Stimulated activated CD4-positive, alpha-beta T cell treated with anti-CD3 and anti-CD28 coated beads, Interleukin-2, amount 100 ng/mL, for 48 hours (primary cell): ENCODE data around the gene ARHGAP19.

Source experiments
- DNase-seq, 2 donors: peaks; one replicate each; pipeline ENCODE4 v3.0.0-alpha.2; 2020

Gene ARHGAP19, protein sequence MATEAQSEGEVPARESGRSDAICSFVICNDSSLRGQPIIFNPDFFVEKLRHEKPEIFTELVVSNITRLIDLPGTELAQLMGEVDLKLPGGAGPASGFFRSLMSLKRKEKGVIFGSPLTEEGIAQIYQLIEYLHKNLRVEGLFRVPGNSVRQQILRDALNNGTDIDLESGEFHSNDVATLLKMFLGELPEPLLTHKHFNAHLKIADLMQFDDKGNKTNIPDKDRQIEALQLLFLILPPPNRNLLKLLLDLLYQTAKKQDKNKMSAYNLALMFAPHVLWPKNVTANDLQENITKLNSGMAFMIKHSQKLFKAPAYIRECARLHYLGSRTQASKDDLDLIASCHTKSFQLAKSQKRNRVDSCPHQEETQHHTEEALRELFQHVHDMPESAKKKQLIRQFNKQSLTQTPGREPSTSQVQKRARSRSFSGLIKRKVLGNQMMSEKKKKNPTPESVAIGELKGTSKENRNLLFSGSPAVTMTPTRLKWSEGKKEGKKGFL

DNA sequence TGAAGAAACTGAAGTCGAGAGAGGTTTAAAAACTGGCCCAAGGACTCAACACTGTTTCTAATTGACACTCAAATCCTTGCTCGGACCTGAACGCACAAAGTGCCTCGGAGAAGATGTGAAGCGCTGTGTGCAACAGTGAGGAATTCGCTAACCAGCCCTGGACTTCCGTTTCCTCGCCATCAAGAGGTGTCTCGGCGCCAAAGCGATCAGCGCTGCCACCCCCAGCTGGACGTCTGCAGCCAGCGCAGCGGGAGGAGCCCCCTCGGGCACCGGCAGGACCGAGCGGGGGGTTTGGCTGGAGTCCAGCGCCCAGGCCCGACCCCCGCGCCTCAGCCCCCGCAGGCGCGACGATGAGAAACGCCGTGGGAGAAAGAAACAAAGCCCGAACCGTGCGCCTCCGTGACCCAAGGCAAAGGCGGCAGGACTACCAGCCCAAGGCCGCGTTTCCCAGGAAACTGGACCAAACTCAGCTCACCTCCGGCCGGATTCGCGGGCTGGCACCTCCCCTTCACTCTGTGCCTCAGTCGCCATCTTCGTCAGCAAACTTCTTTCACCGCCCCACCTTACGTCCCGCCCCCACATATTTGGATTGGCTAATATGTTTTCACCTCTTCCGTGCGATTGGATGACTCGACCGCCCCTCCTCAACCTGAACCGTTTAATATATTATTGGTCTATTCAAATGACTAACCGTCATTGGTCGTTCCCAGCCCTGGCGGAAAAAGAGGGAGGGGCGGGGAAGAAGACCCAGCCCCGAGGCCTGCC lies at the start of gene ARHGAP19:
ARHGAP19 (minus strand) TSS at position 541 of the 765 bp plus-strand sequence; CDS start at position 531, 10 bp downstream.
- DNase-seq, result peak; percentile 83 to 87

DNA sequence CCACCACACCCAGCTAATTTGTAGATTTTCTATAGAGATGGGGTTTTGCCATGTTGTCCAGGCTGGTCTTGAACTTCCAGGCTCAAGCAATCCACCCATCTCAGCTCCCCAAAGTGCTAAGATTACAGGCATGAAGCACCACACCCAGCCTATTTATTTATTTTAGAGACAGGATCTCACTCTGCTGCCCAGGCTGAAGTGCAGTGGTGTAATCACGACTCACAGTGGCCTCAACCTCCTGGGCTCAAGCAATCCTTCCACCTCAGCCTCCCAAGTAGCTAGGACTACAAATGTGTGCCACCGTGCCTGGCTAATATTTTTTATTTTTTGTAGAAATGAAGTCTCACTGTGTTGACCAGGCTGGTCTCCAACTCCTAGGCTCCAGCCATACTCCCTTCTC lies 49.0 kb upstream of the ARHGAP19 start:
- no peak for DNase-seq

- no peak for DNase-seq
Observed at GRCh38 chr10:97338041-97338440, 45.6 kb upstream of the ARHGAP19 start.

- DNase-seq, result no peak
Observed at GRCh38 chr10:97336942-97337831, 44.8 kb upstream of the ARHGAP19 start.

- no peak for DNase-seq
Observed at GRCh38 chr10:97336446-97336845, 44.0 kb upstream of the ARHGAP19 start.

DNA sequence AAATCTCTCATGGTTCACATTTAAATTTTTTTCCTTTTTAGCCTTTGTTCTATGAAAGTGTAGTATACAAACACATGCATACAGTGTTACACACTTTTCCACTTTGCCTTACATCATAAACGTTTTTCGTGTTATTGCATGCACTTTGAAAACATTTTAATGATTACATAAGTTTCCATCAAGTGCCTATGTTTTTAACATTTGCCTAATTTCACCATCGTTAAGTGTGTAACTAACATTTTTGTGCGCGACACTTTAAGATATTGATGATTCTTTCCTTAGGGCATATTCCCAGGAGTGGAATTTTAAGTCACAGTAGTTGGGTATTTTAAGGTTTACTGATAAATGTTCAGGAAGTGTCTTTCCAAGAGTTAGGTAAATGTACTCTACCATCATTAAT lies 43.6 kb upstream of the ARHGAP19 start:
- no peak for DNase-seq

DNA sequence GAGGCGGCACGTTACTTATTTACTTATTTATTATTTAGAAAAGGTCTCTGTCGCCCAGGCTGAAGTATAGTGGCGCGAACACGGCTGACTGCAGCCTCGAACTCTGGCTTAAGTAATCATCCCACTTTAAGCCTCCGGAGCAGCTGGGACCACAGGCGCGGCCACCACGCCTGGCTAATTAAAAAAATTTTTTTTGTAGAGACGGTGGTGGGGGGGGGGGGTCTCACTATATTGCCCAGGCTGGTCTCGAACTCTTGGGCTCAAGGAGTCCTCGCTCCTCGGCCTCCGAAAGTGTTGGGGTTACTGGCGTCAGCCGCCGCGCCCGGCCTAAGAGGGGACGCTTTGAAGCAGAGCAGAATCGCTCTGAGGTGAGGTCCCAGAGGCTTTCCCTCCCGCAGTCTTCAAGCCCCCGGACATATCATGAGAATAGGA lies 42.8 kb upstream of the ARHGAP19 start:
- DNase-seq, result no peak

- peak; percentile 80 for DNase-seq
Observed at GRCh38 chr10:97334370-97335175, 42.1 kb upstream of the ARHGAP19 start, which contains the start of gene FRAT2. Gene FRAT2 (minus strand): TSS chr10:97334729. CDS start chr10:97334572, 157 bp downstream.

DNA sequence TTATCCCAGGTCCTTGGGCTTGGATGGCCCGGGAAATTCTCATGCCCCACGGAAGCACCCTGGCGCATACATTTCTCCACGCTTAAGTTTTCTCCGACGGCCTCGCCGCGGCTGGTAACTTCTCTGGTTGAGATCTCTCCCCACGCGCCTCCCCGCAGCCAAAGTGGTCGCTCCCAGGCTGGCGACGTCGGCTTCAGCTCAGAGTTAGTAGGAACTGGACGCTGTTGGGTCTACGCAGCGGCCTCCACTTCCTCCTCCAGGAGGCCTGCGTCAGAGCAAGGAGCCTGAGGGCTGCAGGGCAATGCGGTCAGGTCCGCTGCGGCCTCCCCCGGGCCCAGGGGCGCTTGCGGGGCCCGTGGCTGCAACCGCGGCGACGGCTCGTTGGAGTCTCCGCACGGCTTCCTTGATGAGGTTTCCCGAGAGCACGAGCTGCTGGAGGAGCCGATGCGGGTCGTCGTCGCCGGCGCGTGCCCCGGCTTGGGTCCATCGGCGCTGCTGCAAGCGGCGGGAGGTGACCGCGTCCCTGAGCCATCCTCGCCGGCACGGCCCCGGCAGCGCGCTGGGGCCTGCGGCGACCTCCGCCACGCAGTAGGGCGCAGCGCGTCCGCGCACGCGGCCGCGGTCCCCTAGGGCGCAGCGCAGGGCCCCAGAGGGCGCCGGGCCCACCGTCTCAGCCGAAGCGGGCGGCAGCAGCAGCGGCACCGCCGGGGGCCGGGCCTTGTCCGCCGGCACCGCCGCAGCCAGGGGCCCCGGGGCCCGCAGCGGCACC lies 41.3 kb upstream of the ARHGAP19 start:
- DNase-seq, result peak; percentile 29 to 41

- no peak for DNase-seq
Observed at GRCh38 chr10:97333351-97333600, 40.8 kb upstream of the ARHGAP19 start.

DNA sequence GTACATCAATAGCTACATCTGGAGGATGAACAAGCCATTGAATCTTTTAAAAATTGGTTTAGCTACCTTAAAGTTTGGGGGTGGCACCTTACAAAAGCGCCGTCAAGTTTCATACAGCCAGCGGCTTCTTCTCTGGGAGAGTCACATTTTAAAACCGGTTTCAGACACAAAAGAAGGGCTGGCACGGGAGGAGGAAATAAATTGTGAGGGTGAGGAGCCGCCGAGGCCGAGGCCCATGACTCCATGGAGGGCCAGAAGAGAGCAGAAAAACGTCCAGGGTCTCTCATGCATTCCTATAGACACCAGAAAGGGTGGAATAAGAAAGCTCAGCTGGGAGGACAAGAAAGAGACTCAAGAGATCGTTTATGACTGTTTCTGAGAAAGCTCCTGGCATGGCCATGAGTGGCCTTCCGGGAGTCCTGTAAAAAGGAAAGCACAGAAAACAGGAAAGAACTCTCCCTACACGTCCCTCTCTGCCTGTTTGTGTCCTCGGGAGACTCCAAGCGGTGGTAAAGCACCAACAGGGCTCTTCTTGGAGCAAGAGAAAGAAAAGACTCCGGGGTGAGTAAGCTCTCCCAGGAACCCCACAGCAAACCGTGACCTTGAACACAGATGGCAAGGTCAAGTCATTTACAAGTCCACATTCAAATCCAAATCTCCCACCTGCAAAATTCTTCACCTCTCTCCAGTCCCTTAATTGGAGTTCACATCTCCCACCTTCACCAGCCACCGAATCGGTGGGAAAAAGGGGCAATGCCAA lies 40.3 kb upstream of the ARHGAP19 start:
- DNase-seq, result no peak

GRCh38 chr10:97331153-97331703 lies 38.8 kb upstream of the ARHGAP19 start:
- DNase-seq, result no peak

DNA sequence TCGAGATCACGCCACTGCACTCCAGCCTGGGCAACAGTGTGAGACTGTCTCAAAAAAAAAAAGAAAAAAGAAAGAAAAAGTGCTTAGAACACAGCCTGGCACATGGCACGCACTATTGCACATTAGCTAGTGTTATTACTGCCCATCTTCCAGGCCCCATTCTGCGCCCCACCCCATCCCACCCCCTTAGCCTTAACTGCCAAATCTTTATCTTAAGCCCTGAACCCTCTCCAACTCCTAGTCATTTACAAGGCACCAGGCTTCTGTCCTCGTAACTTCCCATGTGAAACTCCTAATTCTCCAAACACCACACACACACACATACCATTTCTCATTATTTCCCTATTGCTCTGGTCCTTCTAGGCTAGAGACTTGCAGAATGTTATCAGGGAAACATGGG lies 37.3 kb upstream of the ARHGAP19 start:
- DNase-seq, result no peak

DNA sequence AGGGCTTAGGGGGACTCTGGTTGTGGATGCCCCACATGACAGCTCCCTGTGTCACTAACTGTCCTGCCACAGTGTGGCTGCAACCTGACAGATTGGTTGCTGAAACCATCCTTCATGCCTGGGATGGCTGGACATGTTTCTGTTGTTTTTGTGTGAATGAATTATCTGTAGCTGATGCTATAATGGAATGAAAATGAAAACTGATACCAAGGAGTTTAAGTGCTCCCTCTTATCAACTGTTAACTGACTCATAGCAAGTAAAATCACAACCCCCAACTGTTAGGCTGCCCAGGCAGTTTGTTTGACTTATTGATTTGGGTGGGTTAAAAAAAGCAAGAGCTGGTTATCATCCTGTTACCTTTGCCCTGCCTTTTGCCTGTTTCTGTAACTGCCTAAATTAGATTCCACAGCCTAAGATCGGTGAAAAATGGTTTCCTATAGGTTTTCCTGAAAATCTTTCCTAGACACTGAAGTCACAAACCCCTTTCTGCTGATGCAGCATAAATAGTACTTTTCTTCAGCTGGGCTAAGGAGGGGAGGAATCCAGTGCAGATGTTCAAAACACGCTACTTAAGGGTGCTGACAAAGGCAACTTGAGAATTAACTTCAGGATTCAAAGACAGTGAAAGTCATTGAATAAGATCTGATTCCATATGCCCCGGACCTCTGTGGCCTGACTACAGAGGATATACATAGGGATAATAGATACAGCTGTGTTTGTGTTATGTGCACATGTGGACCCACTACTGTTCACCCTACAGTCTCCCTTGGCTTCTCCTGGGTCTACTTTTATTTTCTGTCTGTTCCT lies 36.4 kb upstream of the ARHGAP19 start:
- no peak for DNase-seq

- DNase-seq, result no peak
Observed at GRCh38 chr10:97327348-97328294, 35.2 kb upstream of the ARHGAP19 start.

DNA sequence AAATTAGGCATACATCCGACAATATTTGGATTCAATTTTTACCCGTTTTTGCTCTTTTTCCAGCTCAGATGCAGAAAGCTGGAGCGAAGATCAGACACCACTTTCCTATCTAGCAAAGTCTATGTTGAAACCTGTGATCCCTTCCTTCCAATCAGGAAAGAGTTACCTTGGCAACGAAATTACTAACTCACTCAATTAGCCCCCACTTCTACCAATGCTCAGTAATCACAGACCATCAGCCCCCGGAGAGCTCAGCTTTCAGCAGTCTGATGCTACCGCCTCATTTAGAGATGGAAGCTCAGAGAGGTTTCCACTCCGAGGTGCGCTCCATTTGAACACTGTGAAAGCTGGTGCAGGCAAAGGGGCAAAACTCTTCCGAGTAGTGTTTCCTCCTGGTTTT lies 33.3 kb upstream of the ARHGAP19 start:
- DNase-seq, result no peak

DNA sequence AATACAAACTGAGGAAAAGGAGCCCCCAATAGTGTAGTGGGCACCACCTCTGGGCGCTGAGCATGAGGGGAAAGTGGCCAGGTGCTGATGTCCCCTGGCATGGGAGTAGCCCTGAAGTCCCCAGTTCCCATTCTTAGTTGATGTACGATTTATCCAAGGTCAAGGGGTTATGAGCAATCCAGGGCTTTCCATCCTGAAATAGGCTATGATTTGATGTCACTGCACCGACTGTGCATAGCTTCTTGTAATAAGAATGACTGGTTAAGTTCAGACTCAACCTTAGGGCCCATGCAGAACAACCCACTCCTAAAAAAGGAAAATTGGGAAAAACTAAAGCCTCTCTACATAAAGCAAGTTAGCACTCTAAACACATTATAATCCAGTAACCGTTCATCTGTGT lies 31.1 kb upstream of the ARHGAP19 start:
- DNase-seq, result no peak

GRCh38 chr10:97321804-97322190 lies 29.4 kb upstream of the ARHGAP19 start:
- DNase-seq, result no peak
